ENCODE results near the gene SYCP1. TPM values are rescaled to one million over a fixed set of nuclear protein-coding genes. Genes with fewer than 3 reads are reported as not detected.

The SYCP1 gene
- total and polyA plus RNA-seq, 8 donors = not detected

- Histone ChIP-seq H3K27ac (no peak overlapping the region), H3K4me3 (no peak overlapping the region), H3K9me3 (no peaks in the 10 kb centered on the region), H3K4me1 (no peaks in the 10 kb centered on the region), H3K36me3 (no peaks in the 10 kb centered on the region), H3K27me3 (peaks cover 0 to 4% (median 0%) of the 10 kb centered on the region in 3 donors)
- 64 to 80% (median 77%) methylated on average over 6 to 11 of the region's 11 CpGs for WGBS, 5 donors
- DNase-seq = peak in 1 of 2 donors; percentile 1
- TF ChIP-seq POLR2AphosphoS5 (IDR thresholded peaks at IDR 0.05) = no peak
- no peak for TF ChIP-seq POLR2A (IDR thresholded peaks at IDR 0.05)
- no peak for TF ChIP-seq CTCF (IDR thresholded peaks at IDR 0.05)
- TF ChIP-seq EP300 (IDR thresholded peaks at IDR 0.05) = no peak
- intact Hi-C loops (cut with DNase I; ENCODE audit: low total_unique reads) = no loop called here
These were observed 37.7 kb downstream of the SYCP1 start for GRCh38 chr1:114892194-114892918.

DNA sequence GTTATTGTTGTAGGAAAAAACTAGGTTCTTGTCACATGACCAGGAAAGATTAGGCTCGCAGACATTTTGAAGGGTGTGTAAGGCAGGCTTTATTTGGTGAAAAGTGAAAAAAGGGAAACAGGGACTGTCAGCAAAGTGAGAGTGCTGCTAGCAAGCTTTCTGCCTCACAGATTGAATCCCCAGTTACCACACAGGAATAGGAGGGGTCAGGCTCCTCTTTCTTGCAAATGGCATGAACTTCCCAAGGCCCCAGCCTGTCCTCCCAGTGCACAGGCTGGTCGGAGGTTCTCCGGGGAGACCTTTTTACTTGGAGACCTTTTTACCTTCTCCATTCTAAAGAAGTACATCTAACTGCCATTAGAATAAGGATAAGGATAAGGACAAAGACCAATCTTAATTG is 42.1 kb downstream of the SYCP1 start:
- intact Hi-C loops (cut with DNase I; ENCODE audit: low total_unique reads) = no loop called here
- no peaks in the 10 kb centered on the region for H3K9me3 ChIP-seq
- 45 to 74% (median 60%) methylated on average over 3 of the region's 3 CpGs for WGBS, 5 donors
- no peaks in the 10 kb centered on the region for H3K4me1 ChIP-seq
- H3K36me3 ChIP-seq = no peaks in the 10 kb centered on the region
- H3K27ac ChIP-seq = no peak overlapping the region
- no peak overlapping the region for H3K4me3 ChIP-seq
- TF ChIP-seq POLR2AphosphoS5 (IDR thresholded peaks at IDR 0.05) = no peak
- no peak for TF ChIP-seq CTCF (IDR thresholded peaks at IDR 0.05)
- no peak for TF ChIP-seq POLR2A (IDR thresholded peaks at IDR 0.05)
- TF ChIP-seq EP300 (IDR thresholded peaks at IDR 0.05) = no peak
- H3K27me3 ChIP-seq = peaks cover 0 to 4% (median 0%) of the 10 kb centered on the region in 3 donors
- DNase-seq = no peak

- no peak overlapping the region for H3K4me3 ChIP-seq
- WGBS, 5 donors = 32 to 54% (median 35%) methylated on average over 9 of the region's 9 CpGs
- no peak for TF ChIP-seq CTCF (IDR thresholded peaks at IDR 0.05)
- TF ChIP-seq POLR2AphosphoS5 (IDR thresholded peaks at IDR 0.05) = no peak
- TF ChIP-seq POLR2A (IDR thresholded peaks at IDR 0.05) = no peak
- no peak for TF ChIP-seq EP300 (IDR thresholded peaks at IDR 0.05)
- H3K9me3 ChIP-seq = peaks cover 0 to 11% (median 6%) of the 10 kb centered on the region in 4 donors
- no peak overlapping the region for H3K27ac ChIP-seq
- no peaks in the 10 kb centered on the region for H3K4me1 ChIP-seq
- peak in 1 of 2 donors; percentile 12 for DNase-seq
- no peaks in the 10 kb centered on the region for H3K27me3 ChIP-seq
- no peaks in the 10 kb centered on the region for H3K36me3 ChIP-seq
- intact Hi-C loops (cut with DNase I; ENCODE audit: low total_unique reads) = no loop called here
These were observed 47.2 kb downstream of the SYCP1 start for GRCh38 chr1:114901814-114902213.

DNA sequence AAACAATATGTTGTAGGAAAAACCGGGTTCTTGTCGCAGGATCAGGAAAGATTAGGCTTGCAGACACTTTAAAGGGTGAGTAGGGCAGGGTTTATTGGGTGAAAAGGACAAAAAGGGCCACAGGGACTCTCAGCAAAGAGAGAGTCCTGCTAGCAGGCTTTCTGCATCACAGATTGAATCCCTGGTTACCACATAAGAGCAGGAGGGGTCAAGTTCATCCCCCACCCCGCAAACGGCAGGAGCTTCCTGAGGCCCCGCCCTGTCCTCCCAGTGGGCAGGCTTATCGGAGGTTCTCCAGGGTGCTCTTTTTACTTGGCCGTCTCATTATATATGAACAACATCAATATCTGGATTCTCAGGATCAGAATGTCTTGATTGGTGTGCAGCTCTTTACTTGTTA is 47.7 kb downstream of the SYCP1 start:
- Histone ChIP-seq H3K4me3 (no peak overlapping the region), H3K9me3 (peaks cover 0 to 11% (median 6%) of the 10 kb centered on the region in 4 donors), H3K36me3 (no peaks in the 10 kb centered on the region), H3K27me3 (no peaks in the 10 kb centered on the region), H3K27ac (no peak overlapping the region), H3K4me1 (no peaks in the 10 kb centered on the region)
- WGBS, 5 donors = 35 to 50% (median 46%) methylated on average over 7 of the region's 7 CpGs
- peak in 1 of 2 donors; percentile 1 for DNase-seq
- TF ChIP-seq CTCF (IDR thresholded peaks at IDR 0.05) (no peak), POLR2AphosphoS5 (IDR thresholded peaks at IDR 0.05) (no peak), POLR2A (IDR thresholded peaks at IDR 0.05) (no peak), EP300 (IDR thresholded peaks at IDR 0.05) (no peak)
- intact Hi-C loops (cut with DNase I; ENCODE audit: low total_unique reads) = no loop called here

Measured in stomach (tissue), 9 donors.